Measurements from ENCODE around the gene IZUMO1. TPM values are rescaled to one million over a fixed set of nuclear protein-coding genes. Genes with fewer than 3 reads are reported as not detected.

The IZUMO1 gene
- total and polyA plus RNA-seq, 2 of the 13 experiments (the other 11 are each of a cell fraction or from before 2014, with no cell fraction given): 0.07 to 0.22 TPM

GRCh38 chr19:48716562-48717291, 30.0 kb downstream of the IZUMO1 start (continued):
- TF ChIP-seq GATAD1 (CRISPR knock-in tag; IDR thresholded peaks at IDR 0.05): no peak
- no peak for TF ChIP-seq MLLT10 (CRISPR knock-in tag; IDR thresholded peaks at IDR 0.05)
- no peak for TF ChIP-seq ZNF552 (CRISPR knock-in tag; IDR thresholded peaks at IDR 0.05; ENCODE audit: borderline replicate concordance)
- no peak for TF ChIP-seq GATA4 (IDR thresholded peaks at IDR 0.05; ENCODE audit: borderline replicate concordance, low read depth)
- no peak for TF ChIP-seq DBP (CRISPR knock-in tag; IDR thresholded peaks at IDR 0.05; ENCODE audit: not compliant biosample characterization)
- TF ChIP-seq ZKSCAN8 (CRISPR knock-in tag; IDR thresholded peaks at IDR 0.05; ENCODE audit: borderline replicate concordance): no peak
- no peak for TF ChIP-seq ERF (CRISPR knock-in tag; IDR thresholded peaks at IDR 0.05)
- TF ChIP-seq PATZ1 (CRISPR knock-in tag; IDR thresholded peaks at IDR 0.05): peak; percentile 20; the same call in 1 of the 2 replicates
- no peak for TF ChIP-seq NR1H2 (CRISPR knock-in tag; IDR thresholded peaks at IDR 0.05; ENCODE audit: borderline replicate concordance, low read depth)
- no peak for TF ChIP-seq MXI1 (IDR thresholded peaks at IDR 0.05; ENCODE audit: borderline replicate concordance, low read depth, low read length)
- TF ChIP-seq ZNF558 (CRISPR knock-in tag; IDR thresholded peaks at IDR 0.05; ENCODE audit: borderline replicate concordance): 0 out of 2 replicates have a peak, but pooled peaks have one; percentile 32
- peak in 1 of 2 experiments; percentile 30; a peak in 2 of 4 replicates for TF ChIP-seq POLR2A (IDR thresholded peaks at IDR 0.05; ENCODE audit: insufficient read depth in 1 of 2, low read depth in 2 of 2, low read length in 2 of 2)
- no peak for TF ChIP-seq NCOA1 (CRISPR knock-in tag; IDR thresholded peaks at IDR 0.05)
- TF ChIP-seq ZNF124 (CRISPR knock-in tag; IDR thresholded peaks at IDR 0.05): no peak
- TF ChIP-seq XRCC5 (optimal IDR thresholded peaks at IDR 0.05; ENCODE audit: low read length): no peak
- TF ChIP-seq ZBTB34 (CRISPR knock-in tag; IDR thresholded peaks at IDR 0.05): no peak
- TF ChIP-seq STAG1 (CRISPR knock-in tag; IDR thresholded peaks at IDR 0.05): no peak
- peak; percentile 42 for TF ChIP-seq ZNF687 (CRISPR knock-in tag; IDR thresholded peaks at IDR 0.05)
- no peak for TF ChIP-seq ZNF577 (CRISPR knock-in tag; IDR thresholded peaks at IDR 0.05; ENCODE audit: borderline replicate concordance, low read depth)
- TF ChIP-seq YY1 (IDR thresholded peaks at IDR 0.05; ENCODE audit: insufficient read depth, insufficient replicate concordance, low read depth, low read length): no peak
- no peak for TF ChIP-seq MXD3 (CRISPR knock-in tag; IDR thresholded peaks at IDR 0.05)
- TF ChIP-seq ZNF777 (CRISPR knock-in tag; IDR thresholded peaks at IDR 0.05): no peak

All from HepG2 (cell line).